HepG2 (cell line): ENCODE data around the gene CCL19. TPM values are rescaled to one million over a fixed set of nuclear protein-coding genes. Genes with fewer than 3 reads are reported as not detected.

ENCODE experiments used
- BRCA1 ChIP-seq: sonication (generic); formaldehyde crosslinking; IDR thresholded peaks from 2 replicates; pipeline ENCODE4 v1.4.0; 2020; ENCODE audit warnings: missing genetic modification reagents
- DMAP1 ChIP-seq: IDR thresholded peaks from 2 replicates; pipeline ENCODE4 v1.6.1; 2016
- EZH2 ChIP-seq: conservative IDR thresholded peaks from 2 replicates; pipeline ENCODE4 v1.6.1; 2012; ENCODE audit warnings: mild to moderate bottlenecking, low read depth, low read length, moderate library complexity
- FOXA3 ChIP-seq: IDR thresholded peaks from 2 replicates; pipeline ENCODE4 v1.6.1; 2016; ENCODE audit warnings: missing genetic modification reagents, missing compliant biosample characterization
- IRX3 ChIP-seq: sonication (generic); formaldehyde crosslinking; IDR thresholded peaks from 2 replicates; pipeline ENCODE4 v1.8.1; 2023; ENCODE audit warnings: mild to moderate bottlenecking, low read depth, missing genetic modification reagents, borderline replicate concordance
- JUNB ChIP-seq: sonication (generic); formaldehyde crosslinking; IDR thresholded peaks from 2 replicates; pipeline ENCODE4 v1.8.0; 2022; ENCODE audit warnings: missing genetic modification reagents, mild to moderate bottlenecking, borderline replicate concordance
- KLF6 ChIP-seq: IDR thresholded peaks from 2 replicates; pipeline ENCODE4 v1.8.0; 2016; ENCODE audit warnings: missing biosample characterization, missing genetic modification reagents
- NPAS2 ChIP-seq: sonication (generic); formaldehyde crosslinking; IDR thresholded peaks from 2 replicates; pipeline ENCODE4 v1.8.0; 2022; ENCODE audit warnings: mild to moderate bottlenecking, missing genetic modification reagents, borderline replicate concordance
- NRL ChIP-seq: sonication (generic); formaldehyde crosslinking; IDR thresholded peaks from 2 replicates; pipeline ENCODE4 v1.5.0; 2020; ENCODE audit warnings: missing genetic modification reagents, mild to moderate bottlenecking, moderate library complexity, borderline replicate concordance
- POLR2A ChIP-seq, 2 experiments: IDR thresholded peaks; 2 replicates each; pipeline ENCODE4 v1.6.1; 2011; ENCODE audit warnings: low read depth in 2 of 2, low read length in 2 of 2, mild to moderate bottlenecking in 1 of 2, moderate library complexity in 1 of 2; ENCODE audit not compliant: insufficient read depth in 1 of 2
- SKI ChIP-seq: fragments of 450-650 bp; IDR thresholded peaks from one replicate; pipeline ENCODE4 v1.6.1; 2018; ENCODE audit warnings: mild to moderate bottlenecking; ENCODE audit not compliant: partially characterized antibody
- SSRP1 ChIP-seq: IDR thresholded peaks from 2 replicates; pipeline ENCODE4 v1.6.1; 2016; ENCODE audit warnings: control low read depth
- THAP11 ChIP-seq: IDR thresholded peaks from 2 replicates; pipeline ENCODE4 v1.6.1; 2016; ENCODE audit warnings: missing biosample characterization, missing genetic modification reagents
- ZKSCAN8 ChIP-seq: IDR thresholded peaks from 2 replicates; pipeline ENCODE4 v1.6.1; 2016; ENCODE audit warnings: borderline replicate concordance, missing genetic modification reagents, missing compliant biosample characterization
- ZNF3 ChIP-seq: IDR thresholded peaks from 2 replicates; pipeline ENCODE4 v1.7.0; 2017; ENCODE audit warnings: inconsistent platforms
- ZNF496 ChIP-seq: sonication (generic); formaldehyde crosslinking; IDR thresholded peaks from 2 replicates; pipeline ENCODE4 v1.8.1; 2023; ENCODE audit warnings: mild to moderate bottlenecking, moderate library complexity, missing genetic modification reagents; ENCODE audit not compliant: insufficient replicate concordance
- ZNF598 ChIP-seq: sonication (generic); formaldehyde crosslinking; IDR thresholded peaks from 2 replicates; pipeline ENCODE4 v1.5.1; 2020; ENCODE audit warnings: mild to moderate bottlenecking, missing genetic modification reagents, borderline replicate concordance
- ZNF652 ChIP-seq: IDR thresholded peaks from 2 replicates; pipeline ENCODE4 v1.6.1; 2016; ENCODE audit warnings: low read depth, borderline replicate concordance
- ZNF720 ChIP-seq: sonication (generic); formaldehyde crosslinking; IDR thresholded peaks from 2 replicates; pipeline ENCODE4 v1.4.0; 2020; ENCODE audit warnings: missing genetic modification reagents
- ZSCAN22 ChIP-seq: sonication (generic); formaldehyde crosslinking; IDR thresholded peaks from 2 replicates; pipeline ENCODE4 v1.4.0; 2020; ENCODE audit warnings: mild to moderate bottlenecking, missing genetic modification reagents
- polyA plus RNA-seq, 8 experiments: library from polyadenylated mRNA; depleted of rRNA in 3 of 8; stranded (reverse) in 7 of 8; unstranded in 1 of 8; fragments of >200 nt; fragmentation: Illumina TruSeq in 4 of 8; extraction: Trizol in 4 of 8; gene quantifications; 2 replicates each; pipeline versions ENCODE4 v1.2.1 to v1.2.3, GENCODE V29; 2011 to 2016; ENCODE audit warnings: low read depth in 4 of 8, missing spikeins in 1 of 8, mixed read lengths in 1 of 8; ENCODE audit not compliant: insufficient read depth in 1 of 8
- total RNA-seq, 5 experiments: library from RNA; depleted of rRNA; stranded (reverse); fragments of >200 nt; fragmentation: Illumina TruSeq; extraction: Trizol; gene quantifications; 2 replicates each; pipeline ENCODE4 v1.2.3, GENCODE V29; 2016; ENCODE audit warnings: low read depth in 1 of 5
- TF ChIP-seq, protein P1 (sequence below): sonication (generic); formaldehyde crosslinking; IDR thresholded peaks from 2 replicates; pipeline ENCODE4 v1.4.0; 2020; ENCODE audit warnings: missing genetic modification reagents
- TF ChIP-seq, protein P2 (sequence below): sonication (generic); formaldehyde crosslinking; IDR thresholded peaks from 2 replicates; pipeline ENCODE4 v1.4.0; 2020; ENCODE audit warnings: mild to moderate bottlenecking, missing genetic modification reagents
- TF ChIP-seq, protein P3 (sequence below): fragments of 450-650 bp; IDR thresholded peaks from 2 replicates; pipeline ENCODE4 v1.6.1; 2016

The CCL19 gene
- total and polyA plus RNA-seq, 2 of the 13 experiments (the other 11 are each of a cell fraction or from before 2014, with no cell fraction given), result not detected

DNA sequence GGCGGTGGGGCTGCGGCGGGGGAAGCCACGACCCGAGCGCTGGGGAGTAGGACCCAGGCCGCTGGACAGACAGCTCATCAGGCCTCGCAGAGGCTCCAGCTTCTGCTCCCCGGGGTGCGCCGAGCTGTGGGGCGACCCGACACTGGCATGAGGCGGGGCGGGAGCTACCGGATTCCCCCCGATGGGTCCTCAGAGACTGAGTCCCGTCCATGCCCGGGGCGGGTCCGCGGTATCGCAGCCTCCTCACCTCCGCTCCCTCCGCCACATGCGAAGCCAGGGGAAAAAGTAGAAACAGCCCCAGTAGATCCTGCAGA lies 26.1 kb downstream of the CCL19 start (continued):
- TF ChIP-seq, protein P1, sequence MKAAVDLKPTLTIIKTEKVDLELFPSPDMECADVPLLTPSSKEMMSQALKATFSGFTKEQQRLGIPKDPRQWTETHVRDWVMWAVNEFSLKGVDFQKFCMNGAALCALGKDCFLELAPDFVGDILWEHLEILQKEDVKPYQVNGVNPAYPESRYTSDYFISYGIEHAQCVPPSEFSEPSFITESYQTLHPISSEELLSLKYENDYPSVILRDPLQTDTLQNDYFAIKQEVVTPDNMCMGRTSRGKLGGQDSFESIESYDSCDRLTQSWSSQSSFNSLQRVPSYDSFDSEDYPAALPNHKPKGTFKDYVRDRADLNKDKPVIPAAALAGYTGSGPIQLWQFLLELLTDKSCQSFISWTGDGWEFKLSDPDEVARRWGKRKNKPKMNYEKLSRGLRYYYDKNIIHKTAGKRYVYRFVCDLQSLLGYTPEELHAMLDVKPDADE (CRISPR knock-in tag), result no peak
- no peak for TF ChIP-seq ZNF3 (CRISPR knock-in tag)
- TF ChIP-seq ZSCAN22, result no peak
- no peak for TF ChIP-seq EZH2
- TF ChIP-seq ZNF652 (CRISPR knock-in tag), result no peak
- TF ChIP-seq SSRP1 (CRISPR knock-in tag), result no peak
- no peak for TF ChIP-seq BRCA1 (CRISPR knock-in tag)
- no peak for TF ChIP-seq ZNF720 (CRISPR knock-in tag)
- TF ChIP-seq KLF6 (CRISPR knock-in tag), result 0 out of 2 replicates have a peak, but pooled peaks have one; percentile 18
- TF ChIP-seq, protein P2, sequence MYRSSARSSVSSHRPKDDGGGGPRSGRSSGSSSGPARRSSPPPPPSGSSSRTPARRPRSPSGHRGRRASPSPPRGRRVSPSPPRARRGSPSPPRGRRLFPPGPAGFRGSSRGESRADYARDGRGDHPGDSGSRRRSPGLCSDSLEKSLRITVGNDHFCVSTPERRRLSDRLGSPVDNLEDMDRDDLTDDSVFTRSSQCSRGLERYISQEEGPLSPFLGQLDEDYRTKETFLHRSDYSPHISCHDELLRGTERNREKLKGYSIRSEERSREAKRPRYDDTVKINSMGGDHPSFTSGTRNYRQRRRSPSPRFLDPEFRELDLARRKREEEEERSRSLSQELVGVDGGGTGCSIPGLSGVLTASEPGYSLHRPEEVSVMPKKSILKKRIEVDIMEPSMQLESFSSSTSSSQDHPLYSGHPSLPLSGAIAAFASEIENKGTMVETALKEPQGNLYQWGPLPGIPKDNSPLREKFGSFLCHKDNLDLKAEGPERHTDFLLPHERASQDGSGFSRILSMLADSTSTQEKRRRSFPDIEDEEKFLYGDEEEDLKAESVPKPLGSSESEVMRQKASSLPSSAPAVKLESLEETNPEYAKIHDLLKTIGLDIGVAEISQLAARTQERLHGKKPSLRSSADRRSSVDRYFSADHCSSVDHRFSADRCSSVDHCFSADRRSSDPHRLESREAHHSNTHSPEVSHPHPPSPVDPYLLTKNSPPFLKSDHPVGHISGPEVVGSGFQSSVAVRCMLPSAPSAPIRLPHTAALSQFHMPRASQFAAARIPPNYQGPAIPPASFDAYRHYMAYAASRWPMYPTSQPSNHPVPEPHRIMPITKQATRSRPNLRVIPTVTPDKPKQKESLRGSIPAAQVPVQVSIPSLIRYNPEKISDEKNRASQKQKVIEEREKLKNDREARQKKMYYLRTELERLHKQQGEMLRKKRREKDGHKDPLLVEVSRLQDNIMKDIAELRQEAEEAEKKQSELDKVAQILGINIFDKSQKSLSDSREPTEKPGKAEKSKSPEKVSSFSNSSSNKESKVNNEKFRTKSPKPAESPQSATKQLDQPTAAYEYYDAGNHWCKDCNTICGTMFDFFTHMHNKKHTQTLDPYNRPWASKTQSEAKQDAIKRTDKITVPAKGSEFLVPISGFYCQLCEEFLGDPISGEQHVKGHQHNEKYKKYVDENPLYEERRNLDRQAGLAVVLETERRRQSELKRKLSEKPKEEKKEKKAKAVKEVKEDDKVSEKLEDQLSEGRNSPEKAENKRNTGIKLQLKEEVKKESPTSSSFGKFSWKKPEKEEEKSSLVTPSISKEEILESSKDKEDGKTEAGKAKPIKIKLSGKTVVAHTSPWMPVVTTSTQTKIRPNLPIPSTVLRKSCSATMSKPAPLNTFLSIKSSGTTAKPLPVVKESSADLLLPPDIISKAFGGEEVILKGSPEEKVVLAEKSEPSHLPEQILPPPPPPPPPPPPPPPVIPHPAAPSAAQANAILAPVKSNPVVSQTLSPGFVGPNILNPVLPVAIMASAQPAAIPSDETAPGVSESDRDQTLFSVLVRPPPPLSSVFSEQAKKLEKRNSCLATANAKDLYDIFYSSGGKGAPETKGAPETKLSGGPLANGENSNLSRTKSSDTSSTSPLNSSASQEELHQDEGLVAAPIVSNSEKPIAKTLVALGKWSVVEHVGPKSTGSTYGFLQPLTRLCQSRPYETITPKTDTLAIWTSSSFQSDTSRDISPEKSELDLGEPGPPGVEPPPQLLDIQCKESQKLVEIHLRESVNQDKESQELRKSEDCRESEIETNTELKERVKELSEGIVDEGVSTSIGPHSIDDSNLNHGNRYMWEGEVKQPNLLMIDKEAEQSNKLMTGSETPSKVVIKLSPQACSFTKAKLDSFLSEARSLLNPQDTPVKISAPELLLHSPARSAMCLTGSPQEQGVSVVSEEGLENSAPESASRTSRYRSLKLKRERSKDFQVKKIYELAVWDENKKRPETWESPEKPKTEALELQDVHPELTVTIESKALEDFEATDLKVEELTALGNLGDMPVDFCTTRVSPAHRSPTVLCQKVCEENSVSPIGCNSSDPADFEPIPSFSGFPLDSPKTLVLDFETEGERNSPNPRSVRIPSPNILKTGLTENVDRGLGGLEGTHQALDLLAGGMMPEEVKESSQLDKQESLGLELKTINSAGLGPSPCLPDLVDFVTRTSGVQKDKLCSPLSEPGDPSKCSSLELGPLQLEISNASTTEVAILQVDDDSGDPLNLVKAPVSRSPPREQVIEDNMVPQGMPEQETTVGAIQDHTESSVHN (CRISPR knock-in tag), result no peak
- TF ChIP-seq NPAS2 (CRISPR knock-in tag), result no peak
- TF ChIP-seq SKI, result no peak
- no peak for TF ChIP-seq ZNF496 (CRISPR knock-in tag)
- no peak for TF ChIP-seq ZNF598 (CRISPR knock-in tag)
- no peak for TF ChIP-seq DMAP1 (CRISPR knock-in tag)
- TF ChIP-seq NRL (CRISPR knock-in tag), result no peak
- TF ChIP-seq FOXA3 (CRISPR knock-in tag), result no peak
- no peak for TF ChIP-seq ZKSCAN8 (CRISPR knock-in tag)
- TF ChIP-seq, protein P3, sequence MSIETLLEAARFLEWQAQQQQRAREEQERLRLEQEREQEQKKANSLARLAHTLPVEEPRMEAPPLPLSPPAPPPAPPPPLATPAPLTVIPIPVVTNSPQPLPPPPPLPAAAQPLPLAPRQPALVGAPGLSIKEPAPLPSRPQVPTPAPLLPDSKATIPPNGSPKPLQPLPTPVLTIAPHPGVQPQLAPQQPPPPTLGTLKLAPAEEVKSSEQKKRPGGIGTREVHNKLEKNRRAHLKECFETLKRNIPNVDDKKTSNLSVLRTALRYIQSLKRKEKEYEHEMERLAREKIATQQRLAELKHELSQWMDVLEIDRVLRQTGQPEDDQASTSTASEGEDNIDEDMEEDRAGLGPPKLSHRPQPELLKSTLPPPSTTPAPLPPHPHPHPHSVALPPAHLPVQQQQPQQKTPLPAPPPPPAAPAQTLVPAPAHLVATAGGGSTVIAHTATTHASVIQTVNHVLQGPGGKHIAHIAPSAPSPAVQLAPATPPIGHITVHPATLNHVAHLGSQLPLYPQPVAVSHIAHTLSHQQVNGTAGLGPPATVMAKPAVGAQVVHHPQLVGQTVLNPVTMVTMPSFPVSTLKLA, result no peak
- no peak for TF ChIP-seq IRX3
- TF ChIP-seq THAP11, result 0 out of 2 replicates have a peak, but pooled peaks have one; percentile 21
- TF ChIP-seq POLR2A (IDR thresholded peaks at IDR 0.05; ENCODE audit: insufficient read depth in 1 of 2, low read depth in 2 of 2, low read length in 2 of 2), result peak in 1 of 2 experiments; percentile 28; a peak in 1 of 4 replicates
- TF ChIP-seq JUNB (CRISPR knock-in tag), result no peak
